ENCODE measurements around the gene ROR2.

DNA sequence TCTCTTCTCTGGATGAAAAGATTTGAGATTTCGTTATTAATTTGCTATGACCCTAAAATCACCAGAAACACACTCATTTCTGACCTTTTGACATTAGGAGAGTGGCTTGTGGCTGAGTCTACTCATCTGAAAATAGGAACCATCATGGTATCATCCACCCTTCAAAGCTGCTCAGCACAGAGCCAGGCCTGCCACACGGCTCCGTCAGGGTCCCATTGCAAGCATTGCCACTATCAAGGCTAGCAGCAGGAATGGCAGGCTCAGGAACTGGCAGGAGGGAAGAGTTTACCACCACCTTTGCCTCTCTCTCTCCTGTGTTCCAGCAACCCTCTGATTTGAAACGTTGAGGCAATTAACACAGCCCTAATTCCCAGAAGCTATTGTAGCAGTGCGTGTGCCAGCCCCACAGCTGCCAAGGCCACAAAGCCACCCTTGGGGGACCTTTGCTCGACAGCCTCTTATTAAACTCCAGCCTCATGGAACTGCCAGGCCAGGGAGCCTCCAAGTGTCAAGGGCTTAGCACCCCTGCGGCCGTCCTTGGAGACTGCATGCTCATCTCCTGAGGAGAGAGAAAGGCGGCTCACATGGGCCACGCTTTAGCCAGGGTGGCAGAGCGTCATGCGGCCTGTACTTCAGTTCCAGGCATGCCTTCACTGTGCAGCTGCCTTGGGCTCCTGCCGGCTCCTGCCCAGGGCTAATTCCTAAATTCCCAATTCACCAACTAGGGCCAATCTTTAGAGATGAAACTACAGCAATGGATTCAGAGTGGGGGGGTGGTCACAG, 145.9 kb downstream of the ROR2 start:
- TF ChIP-seq, protein P1, sequence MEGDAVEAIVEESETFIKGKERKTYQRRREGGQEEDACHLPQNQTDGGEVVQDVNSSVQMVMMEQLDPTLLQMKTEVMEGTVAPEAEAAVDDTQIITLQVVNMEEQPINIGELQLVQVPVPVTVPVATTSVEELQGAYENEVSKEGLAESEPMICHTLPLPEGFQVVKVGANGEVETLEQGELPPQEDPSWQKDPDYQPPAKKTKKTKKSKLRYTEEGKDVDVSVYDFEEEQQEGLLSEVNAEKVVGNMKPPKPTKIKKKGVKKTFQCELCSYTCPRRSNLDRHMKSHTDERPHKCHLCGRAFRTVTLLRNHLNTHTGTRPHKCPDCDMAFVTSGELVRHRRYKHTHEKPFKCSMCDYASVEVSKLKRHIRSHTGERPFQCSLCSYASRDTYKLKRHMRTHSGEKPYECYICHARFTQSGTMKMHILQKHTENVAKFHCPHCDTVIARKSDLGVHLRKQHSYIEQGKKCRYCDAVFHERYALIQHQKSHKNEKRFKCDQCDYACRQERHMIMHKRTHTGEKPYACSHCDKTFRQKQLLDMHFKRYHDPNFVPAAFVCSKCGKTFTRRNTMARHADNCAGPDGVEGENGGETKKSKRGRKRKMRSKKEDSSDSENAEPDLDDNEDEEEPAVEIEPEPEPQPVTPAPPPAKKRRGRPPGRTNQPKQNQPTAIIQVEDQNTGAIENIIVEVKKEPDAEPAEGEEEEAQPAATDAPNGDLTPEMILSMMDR (IDR thresholded peaks at IDR 0.05) = no peak
- no peak for TF ChIP-seq POLR2A (IDR thresholded peaks at IDR 0.05; ENCODE audit: low read depth)
